HEK293T (cell line): ENCODE measurements around the gene RUFY2.

Experiments
- FOXM1 ChIP-seq: fragments of 450-650 bp; IDR thresholded peaks from 2 replicates; pipeline ENCODE4 v1.6.1; 2017; ENCODE audit warnings: mild to moderate bottlenecking, borderline replicate concordance
- HDGF ChIP-seq: fragments of 450-650 bp; IDR thresholded peaks from 2 replicates; pipeline ENCODE4 v1.6.1; 2017; ENCODE audit warnings: antibody characterized with exemption, borderline replicate concordance
- L3MBTL2 ChIP-seq: fragments of 450-650 bp; conservative IDR thresholded peaks from 2 replicates; pipeline ENCODE4 v1.6.1; 2016; ENCODE audit warnings: mild to moderate bottlenecking
- SP1 ChIP-seq: fragments of 450-650 bp; IDR thresholded peaks from 2 replicates; pipeline ENCODE4 v1.6.1; 2017
- SUZ12 ChIP-seq: fragments of 450-650 bp; IDR thresholded peaks from 2 replicates; pipeline ENCODE4 v1.6.1; 2016; ENCODE audit warnings: mild to moderate bottlenecking
- ZNF384 ChIP-seq: fragments of 450-650 bp; IDR thresholded peaks from 2 replicates; pipeline ENCODE4 v1.6.1; 2016

- TF ChIP-seq ZNF384 (no peak), L3MBTL2 (no peak), HDGF (no peak), SUZ12 (no peak), SP1 (no peak), FOXM1 (no peak)
Measured at GRCh38 chr10:68340358-68341080, 66.6 kb downstream of the RUFY2 start.
